GM19324 (cell line): ENCODE data around the gene RPL13A.

Source experiments
- ATAC-seq: cut with Tn5 transposase; IDR thresholded peaks from one replicate; pipeline ENCODE4 v1.9.1; 2021; ENCODE audit warnings: mild to moderate bottlenecking, moderate library complexity; ENCODE audit not compliant: unreplicated experiment, low FRiP score

The RPL13A gene

GRCh38 chr19:49539192-49539952, 52.0 kb downstream of the RPL13A start:
- no peak for ATAC-seq
